Activated CD8-positive, alpha-beta memory T cell treated with anti-CD3 and anti-CD28 coated beads for 36 hours (primary cell): ENCODE data around the gene GLRA3. TPM values are rescaled to one million over a fixed set of nuclear protein-coding genes. Genes with fewer than 3 reads are reported as not detected.
"Not testable (repeated sequence)": the region's sequence is repeated elsewhere in the genome, so short reads cannot be mapped to it uniquely, and the experiment has no call there.

Experiments
- CTCF ChIA-PET: fragments of 350-600 bp; sonication (Branson Sonifier 250); formaldehyde crosslinking; loops from one replicate; lab custom pipeline; 2021; ENCODE audit warnings: antibody characterized with exemption; lab: Charles Lee
- POLR2A ChIA-PET: fragments of 350-600 bp; sonication (Branson Sonifier 250); formaldehyde crosslinking; loops from one replicate; lab custom pipeline; 2021; ENCODE audit warnings: antibody characterized with exemption; lab: Charles Lee
- total RNA-seq, 2 experiments: library from RNA; stranded (reverse); gene quantifications; one replicate each; pipeline ENCODE4 v1.2.3, GENCODE V29; 2021

Gene GLRA3
- total RNA-seq, result not detected

- ChIA-PET POLR2A (no interaction called here), CTCF (no interaction called here)
These were observed at the start of gene GLRA3 for GRCh38 chr4:174828845-174829701. Gene GLRA3, minus strand, starts transcription at chr4:174829247. Its CDS starts 436 bp downstream, at chr4:174828811.

- ChIA-PET CTCF (no interaction called here), POLR2A (no interaction called here)
These were observed 45.9 kb upstream of the GLRA3 start for GRCh38 chr4:174874898-174875297.

GRCh38 chr4:174873931-174874330 lies 44.9 kb upstream of the GLRA3 start:
- POLR2A ChIA-PET, result no interaction called here
- CTCF ChIA-PET, result no interaction called here

- POLR2A ChIA-PET, result not testable (repeated sequence)
These were observed 44.1 kb upstream of the GLRA3 start for GRCh38 chr4:174873146-174873545.

GRCh38 chr4:174871407-174871806 lies 42.4 kb upstream of the GLRA3 start:
- ChIA-PET CTCF (no interaction called here), POLR2A (no interaction called here)

More at GRCh38 chr4:174873146-174873545, 44.1 kb upstream of the GLRA3 start:
- CTCF ChIA-PET, result not testable (repeated sequence)

DNA sequence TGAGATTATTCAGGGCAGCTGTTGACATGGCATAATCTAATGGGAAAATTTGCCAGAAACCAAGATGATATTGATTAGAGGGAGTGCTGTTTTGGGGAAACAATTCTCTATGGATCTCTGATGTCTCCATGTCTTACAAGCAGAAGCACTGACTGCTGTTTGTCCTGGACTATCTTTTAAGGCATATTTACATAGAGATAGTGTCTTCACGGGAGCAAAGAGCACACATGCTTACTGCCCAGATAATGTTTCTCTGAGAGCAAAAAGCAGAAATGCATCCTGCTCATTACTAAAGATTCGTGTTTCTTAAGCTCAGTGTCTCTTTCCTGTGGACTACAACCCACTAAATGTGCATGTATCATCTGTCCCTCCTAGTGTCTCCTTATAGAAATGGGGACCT lies 41.3 kb upstream of the GLRA3 start:
- ChIA-PET CTCF (no interaction called here), POLR2A (no interaction called here)

GRCh38 chr4:174869339-174869738 lies 40.3 kb upstream of the GLRA3 start:
- ChIA-PET POLR2A (no interaction called here), CTCF (no interaction called here)

DNA sequence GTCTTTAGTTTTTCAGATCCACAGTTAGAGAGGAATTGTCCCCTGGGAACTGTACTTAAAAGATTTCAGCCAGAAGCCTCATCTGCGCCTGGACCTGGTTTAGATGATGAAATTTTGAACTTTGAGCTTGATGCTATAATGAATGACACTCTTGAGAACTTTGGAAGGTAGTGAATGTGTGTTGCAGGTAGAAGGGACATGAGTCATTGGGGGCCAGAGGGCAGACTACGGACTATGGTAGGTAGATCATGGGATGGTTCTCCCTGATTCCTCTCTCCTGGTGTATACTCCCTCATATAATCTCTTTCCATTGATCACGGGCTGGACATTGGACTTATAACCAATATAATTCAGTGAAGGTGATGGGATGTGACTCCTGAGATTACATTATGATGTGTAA lies 38.9 kb upstream of the GLRA3 start:
- CTCF ChIA-PET, result no interaction called here
- POLR2A ChIA-PET, result no interaction called here

GRCh38 chr4:174865418-174865985 lies 36.5 kb upstream of the GLRA3 start:
- POLR2A ChIA-PET, result no interaction called here

DNA sequence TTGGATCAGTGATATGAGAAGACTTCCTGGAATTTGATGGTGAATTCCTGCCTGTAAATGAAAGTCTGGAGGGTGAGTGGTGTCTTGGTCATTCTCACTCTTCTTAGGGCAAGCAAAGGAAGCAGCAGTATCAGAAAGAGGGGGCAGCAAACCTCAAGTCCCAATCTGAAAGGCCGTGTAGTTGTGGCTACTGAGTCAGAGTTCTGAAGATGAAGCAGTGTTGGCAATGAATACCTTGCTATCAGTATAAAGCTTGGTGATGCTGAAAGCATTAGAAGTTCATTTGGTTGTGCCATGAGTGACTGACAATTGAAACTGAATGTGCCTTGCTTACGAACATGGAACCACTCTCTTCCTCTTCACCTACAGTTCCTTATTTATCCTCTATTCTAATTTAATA lies 35.0 kb upstream of the GLRA3 start:
- ChIA-PET CTCF (interaction anchor here (0.6 kb wide), 1 partner anchor 1140 kb away, joined by 3 read pairs; no protein-coding TSS in a partner anchor), POLR2A (no interaction called here)

More at GRCh38 chr4:174865418-174865985, 36.5 kb upstream of the GLRA3 start:
- CTCF ChIA-PET, result no interaction called here

GRCh38 chr4:174860588-174860987 lies 31.5 kb upstream of the GLRA3 start:
- CTCF ChIA-PET, result no interaction called here
- POLR2A ChIA-PET, result no interaction called here

- CTCF ChIA-PET, result no interaction called here
- POLR2A ChIA-PET, result no interaction called here
These were observed 30.9 kb upstream of the GLRA3 start for GRCh38 chr4:174859904-174860303.

DNA sequence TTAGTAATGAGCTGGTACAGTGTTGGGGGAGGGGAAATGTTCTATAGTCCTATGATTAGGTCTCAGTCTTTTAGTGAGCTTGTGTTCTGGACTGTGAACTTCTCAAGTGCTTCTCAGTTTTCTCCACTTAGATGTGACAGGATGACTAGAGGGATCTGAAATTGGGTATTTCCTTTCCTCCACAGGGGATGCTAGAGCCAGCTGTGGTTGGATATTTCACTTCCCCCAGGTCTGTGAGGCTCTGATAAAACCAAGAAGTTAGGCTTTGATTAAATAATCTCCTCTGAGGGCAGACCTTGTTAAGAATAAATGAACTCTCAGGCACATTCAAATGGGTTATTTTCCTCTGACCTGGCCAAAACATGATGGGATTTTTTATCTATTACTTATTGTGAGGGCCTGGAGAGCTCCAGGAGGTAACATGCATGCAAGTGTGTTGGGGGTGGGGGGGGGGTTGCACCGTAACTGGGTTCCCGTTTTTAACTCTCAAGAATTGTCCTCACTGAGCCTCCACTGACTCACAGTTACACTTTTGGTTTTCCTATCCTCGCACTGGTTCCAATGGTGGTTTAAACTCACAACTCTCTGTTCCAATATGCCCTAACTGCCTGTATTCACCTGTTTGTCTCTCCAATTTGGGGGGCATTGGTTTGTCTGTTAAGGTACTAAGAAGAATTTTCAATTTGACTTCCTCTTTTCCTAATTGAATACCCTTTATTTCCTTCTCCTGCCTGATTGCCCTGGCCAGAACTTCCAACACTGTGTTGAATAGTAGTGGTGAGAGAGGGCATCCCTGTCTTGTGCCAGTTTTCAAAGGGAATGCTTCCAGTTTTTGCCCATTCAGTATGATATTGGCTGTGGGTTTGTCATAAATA lies 28.1 kb upstream of the GLRA3 start:
- ChIA-PET POLR2A (no interaction called here), CTCF (no interaction called here)

- POLR2A ChIA-PET, result no interaction called here
- CTCF ChIA-PET, result no interaction called here
These were observed 26.0 kb upstream of the GLRA3 start for GRCh38 chr4:174855050-174855449.

DNA sequence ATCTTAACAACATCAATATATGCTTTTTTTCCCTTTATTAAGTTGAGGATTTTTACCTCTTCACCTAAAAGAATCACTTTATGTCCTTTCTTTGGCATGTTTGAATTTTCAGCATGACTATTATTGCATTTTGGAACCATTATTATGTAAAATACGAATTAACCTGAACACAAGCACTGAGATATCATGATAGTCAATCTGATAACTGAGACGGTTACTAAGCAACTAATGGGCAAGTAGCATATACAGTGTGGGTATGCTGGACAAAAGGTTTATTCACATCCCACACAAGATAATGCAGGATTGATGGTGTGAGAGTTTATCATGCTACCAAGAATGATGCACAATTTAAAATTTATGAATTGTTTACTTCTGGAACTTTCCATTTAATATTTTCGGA lies 24.6 kb upstream of the GLRA3 start:
- POLR2A ChIA-PET, result no interaction called here
- CTCF ChIA-PET, result no interaction called here

GRCh38 chr4:174848596-174848995 lies 19.5 kb upstream of the GLRA3 start:
- POLR2A ChIA-PET, result no interaction called here
- CTCF ChIA-PET, result no interaction called here

GRCh38 chr4:174847801-174848427 lies 18.9 kb upstream of the GLRA3 start:
- ChIA-PET CTCF (no interaction called here), POLR2A (no interaction called here)

GRCh38 chr4:174835536-174835935 lies 6.5 kb upstream of the GLRA3 start:
- POLR2A ChIA-PET, result no interaction called here
- CTCF ChIA-PET, result interaction anchor here (1.4 kb wide), 1 partner anchor 9 kb away, joined by 3 read pairs; no protein-coding TSS in a partner anchor

DNA sequence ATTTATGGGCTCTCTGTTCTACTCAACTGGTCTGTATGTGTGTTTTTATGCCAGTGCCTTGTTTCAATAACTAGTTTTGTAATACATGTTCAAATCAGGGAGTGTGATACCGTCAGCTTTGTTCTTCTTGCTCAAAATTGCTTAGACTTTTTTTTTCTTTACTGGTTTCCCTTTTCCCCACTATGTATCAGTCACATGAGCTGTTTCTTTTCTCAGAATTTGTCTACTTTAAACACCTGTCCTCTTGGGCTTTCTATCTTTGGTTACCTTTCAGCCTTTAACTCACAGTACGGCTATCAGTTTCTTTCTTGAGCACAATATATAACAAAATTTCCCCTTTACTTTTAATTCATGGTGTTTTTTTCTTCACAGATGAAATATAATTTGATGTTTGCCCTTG lies 5.4 kb upstream of the GLRA3 start:
- ChIA-PET POLR2A (no interaction called here), CTCF (no interaction called here)

DNA sequence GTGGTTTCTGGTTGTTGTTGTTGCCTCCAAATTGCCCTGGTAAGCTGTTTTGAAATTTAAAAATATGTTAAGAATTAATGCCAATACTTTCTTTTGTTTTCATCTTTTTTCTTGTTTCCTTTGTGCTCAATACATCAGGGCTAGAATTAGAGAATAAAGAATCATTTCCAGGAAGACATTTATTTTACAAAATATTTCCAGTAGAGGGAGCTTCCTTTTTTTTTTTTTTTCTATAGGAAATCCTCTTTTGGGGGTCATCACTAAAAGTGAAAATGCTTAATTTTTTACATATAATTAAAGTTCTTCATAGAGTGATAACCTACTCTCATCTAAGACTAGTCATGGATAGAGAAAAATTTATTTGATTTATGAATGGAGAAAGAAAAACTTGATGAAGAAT lies 2.4 kb downstream of the GLRA3 start:
- POLR2A ChIA-PET, result no interaction called here
- CTCF ChIA-PET, result interaction anchor here (1.3 kb wide), 1 partner anchor 9 kb away, joined by 3 read pairs; no protein-coding TSS in a partner anchor
